ENCODE measurements around the gene RBBP4.

Gene RBBP4

DNA sequence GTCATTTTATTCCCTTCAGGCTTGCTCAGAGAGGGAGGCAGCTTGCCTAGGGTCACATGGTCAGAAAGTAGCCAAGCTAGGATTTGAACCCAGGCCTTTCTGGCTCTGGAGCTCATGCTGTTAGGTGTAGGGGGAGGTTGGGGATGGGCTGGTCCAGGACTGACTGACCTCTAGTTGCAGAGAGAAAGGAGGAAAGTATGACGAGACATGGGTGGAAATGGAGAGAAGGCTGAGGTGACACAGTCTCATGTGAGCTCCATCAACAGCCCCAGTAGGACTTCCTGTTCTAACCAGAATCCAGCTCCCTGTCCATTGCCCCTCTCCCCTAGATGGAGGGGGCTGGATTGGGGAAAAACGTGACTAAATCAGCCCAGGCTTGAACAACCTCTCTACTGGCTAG, 67.0 kb downstream of the RBBP4 start:
- in situ Hi-C loops (cut with HindIII; ENCODE audit: low sequenced_read_pairs): no loop called here
- no peak for DNase-seq (ENCODE audit: low read depth)
- no peak overlapping the region for H3K4me3 ChIP-seq (ENCODE audit: low read depth, low read length)
- TF ChIP-seq, protein P1, sequence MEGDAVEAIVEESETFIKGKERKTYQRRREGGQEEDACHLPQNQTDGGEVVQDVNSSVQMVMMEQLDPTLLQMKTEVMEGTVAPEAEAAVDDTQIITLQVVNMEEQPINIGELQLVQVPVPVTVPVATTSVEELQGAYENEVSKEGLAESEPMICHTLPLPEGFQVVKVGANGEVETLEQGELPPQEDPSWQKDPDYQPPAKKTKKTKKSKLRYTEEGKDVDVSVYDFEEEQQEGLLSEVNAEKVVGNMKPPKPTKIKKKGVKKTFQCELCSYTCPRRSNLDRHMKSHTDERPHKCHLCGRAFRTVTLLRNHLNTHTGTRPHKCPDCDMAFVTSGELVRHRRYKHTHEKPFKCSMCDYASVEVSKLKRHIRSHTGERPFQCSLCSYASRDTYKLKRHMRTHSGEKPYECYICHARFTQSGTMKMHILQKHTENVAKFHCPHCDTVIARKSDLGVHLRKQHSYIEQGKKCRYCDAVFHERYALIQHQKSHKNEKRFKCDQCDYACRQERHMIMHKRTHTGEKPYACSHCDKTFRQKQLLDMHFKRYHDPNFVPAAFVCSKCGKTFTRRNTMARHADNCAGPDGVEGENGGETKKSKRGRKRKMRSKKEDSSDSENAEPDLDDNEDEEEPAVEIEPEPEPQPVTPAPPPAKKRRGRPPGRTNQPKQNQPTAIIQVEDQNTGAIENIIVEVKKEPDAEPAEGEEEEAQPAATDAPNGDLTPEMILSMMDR (IDR thresholded peaks at IDR 0.05; ENCODE audit: low read depth, low read length, missing control alignments): no peak

DNA sequence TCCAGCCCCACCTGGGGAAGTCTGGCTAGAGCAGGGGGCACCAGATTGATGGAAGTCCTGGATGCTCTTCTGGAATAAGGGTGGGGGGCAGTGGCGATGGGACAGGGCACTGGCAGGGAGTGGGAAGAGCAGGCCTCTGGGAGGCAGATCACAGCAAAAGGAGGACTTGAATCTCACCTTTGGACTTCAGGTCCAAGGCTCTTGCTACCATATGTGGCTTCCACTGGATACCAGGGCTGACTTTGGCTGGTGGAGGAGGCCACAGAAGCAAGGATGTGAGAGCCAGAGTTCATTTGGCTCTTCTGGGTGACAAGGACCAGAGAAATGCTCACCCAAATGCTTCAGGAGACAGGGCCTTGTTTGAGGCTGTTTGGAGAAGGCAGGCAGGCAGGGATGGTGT, 67.5 kb downstream of the RBBP4 start:
- no peak for DNase-seq (ENCODE audit: low read depth)
- in situ Hi-C loops (cut with HindIII; ENCODE audit: low sequenced_read_pairs): no loop called here
- TF ChIP-seq, protein P1 (IDR thresholded peaks at IDR 0.05; ENCODE audit: low read depth, low read length, missing control alignments): no peak
- no peak overlapping the region for H3K4me3 ChIP-seq (ENCODE audit: low read depth, low read length)

DNA sequence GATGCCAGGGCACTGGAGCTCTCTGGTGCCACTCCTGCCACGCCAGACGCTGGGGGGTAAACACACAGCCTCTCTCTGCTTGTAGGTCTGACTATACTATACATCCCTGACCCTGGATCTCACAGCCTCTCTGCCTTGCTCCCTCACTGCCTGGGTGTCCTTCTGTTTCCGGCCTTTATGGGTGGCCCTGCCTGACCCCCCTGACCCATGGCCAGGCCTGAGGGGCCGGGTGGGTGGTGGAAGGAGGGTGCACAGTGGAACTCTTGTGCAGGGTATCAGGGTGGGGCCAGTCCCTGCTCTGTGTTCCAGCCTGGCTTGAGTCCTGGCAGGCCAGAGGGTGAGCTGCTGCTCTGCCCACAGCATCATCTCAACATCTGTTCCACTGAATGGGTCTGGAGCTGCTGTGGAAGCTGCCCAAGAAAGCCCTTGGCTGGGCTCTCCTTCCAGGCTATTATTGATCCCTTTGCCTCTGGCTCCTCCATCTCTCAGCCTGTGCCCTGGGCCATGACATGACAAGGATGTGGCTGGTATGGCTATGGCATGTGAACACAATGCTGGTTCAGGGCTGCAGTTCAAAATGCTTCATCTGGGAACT, 68.8 kb downstream of the RBBP4 start:
- in situ Hi-C loops (cut with HindIII; ENCODE audit: low sequenced_read_pairs): no loop called here
- no peak for DNase-seq (ENCODE audit: low read depth)
- TF ChIP-seq, protein P1 (IDR thresholded peaks at IDR 0.05; ENCODE audit: low read depth, low read length, missing control alignments): no peak
- no peak overlapping the region for H3K4me3 ChIP-seq (ENCODE audit: low read depth, low read length)

DNA sequence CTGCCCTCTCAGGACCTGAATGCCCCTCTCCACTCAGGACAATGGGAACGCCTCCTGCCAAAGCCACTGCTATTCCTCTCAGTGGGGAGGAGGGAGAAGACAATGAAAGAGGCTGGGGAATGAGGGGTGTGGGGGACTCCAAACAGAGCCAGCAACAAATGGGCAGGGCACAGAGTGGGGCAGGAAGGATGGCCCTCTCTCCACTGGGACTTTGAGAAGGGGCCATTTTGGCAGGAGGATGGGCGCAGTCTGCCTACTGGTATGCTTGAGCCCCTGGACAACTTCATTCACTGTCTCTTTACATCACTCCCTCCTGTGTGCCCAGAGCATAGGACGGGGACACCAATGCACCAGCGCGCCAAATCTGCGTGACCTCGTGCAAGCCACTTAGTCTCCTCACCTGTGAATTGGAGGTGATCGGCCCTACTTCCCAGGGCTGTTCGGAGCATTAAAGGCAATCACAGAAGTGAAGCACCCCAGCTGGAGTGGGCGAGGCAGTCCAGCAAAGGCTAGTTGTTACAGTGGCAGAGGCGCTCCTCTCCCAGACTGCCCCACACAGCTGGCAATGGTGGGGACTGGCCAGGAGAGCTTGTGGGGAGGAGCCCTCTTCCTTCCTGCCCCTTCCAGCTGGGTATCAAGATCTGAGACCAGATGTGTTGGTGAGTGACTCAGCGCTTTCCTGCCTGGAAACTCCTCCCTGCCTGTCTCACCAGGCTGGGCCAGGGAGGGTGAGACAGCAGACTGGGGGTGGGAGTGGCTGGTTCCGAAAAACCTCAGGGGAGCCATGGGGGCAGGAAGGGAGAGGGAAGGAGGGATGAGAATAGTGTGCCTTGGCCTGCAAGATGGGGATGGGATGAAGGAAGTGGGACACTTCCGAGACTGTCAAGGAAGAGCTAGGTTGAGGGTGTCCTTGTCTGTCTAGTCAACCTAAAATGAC, 73.9 kb downstream of the RBBP4 start:
- DNase-seq (ENCODE audit: low read depth): no peak
- in situ Hi-C loops (cut with HindIII; ENCODE audit: low sequenced_read_pairs): no loop called here
- no peak overlapping the region for H3K4me3 ChIP-seq (ENCODE audit: low read depth, low read length)
- TF ChIP-seq, protein P1 (IDR thresholded peaks at IDR 0.05; ENCODE audit: low read depth, low read length, missing control alignments): no peak

DNA sequence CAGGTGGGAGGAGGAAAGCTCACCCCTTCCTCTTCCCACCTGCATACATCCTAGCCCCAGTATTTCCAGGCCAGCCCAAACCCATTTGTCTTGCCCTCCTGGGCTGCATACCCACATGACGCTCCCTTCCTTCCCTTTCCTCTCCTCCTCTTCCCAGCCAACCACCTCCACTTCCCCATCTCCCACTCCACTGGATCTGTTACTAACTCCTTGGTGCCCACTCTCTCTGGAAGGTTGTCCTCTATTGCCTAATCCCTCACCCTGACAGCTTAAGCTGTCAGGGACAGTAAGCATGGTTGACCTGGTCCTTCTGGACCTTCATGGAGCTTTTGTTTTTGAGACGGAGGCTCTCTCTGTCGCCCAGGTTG, 74.6 kb downstream of the RBBP4 start:
- no peak overlapping the region for H3K4me3 ChIP-seq (ENCODE audit: low read depth, low read length)
- DNase-seq (ENCODE audit: low read depth): no peak
- in situ Hi-C loops (cut with HindIII; ENCODE audit: low sequenced_read_pairs): no loop called here
- TF ChIP-seq, protein P1 (IDR thresholded peaks at IDR 0.05; ENCODE audit: low read depth, low read length, missing control alignments): no peak

DNA sequence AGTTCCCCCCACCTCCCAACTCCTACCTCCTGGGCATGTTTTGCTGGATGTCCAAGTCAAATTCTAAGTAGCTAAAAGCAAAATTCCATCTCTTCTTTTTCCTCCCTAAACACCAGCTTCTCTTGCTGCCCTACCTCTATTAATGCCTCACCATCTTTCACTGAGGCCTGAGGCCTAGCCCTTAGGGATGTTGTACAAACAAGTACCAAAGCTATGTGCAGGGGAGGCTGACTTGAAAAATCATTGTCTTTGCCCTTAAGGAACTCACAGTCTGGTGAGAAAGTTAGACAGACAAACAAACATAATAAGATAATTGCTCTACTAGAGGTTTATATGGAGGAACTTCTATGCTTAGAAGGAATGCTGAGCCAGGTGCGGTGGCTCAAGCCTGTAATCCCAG, 76.9 kb downstream of the RBBP4 start:
- in situ Hi-C loops (cut with HindIII; ENCODE audit: low sequenced_read_pairs): no loop called here
- TF ChIP-seq, protein P1 (IDR thresholded peaks at IDR 0.05; ENCODE audit: low read depth, low read length, missing control alignments): no peak
- DNase-seq (ENCODE audit: low read depth): no peak
- no peak overlapping the region for H3K4me3 ChIP-seq (ENCODE audit: low read depth, low read length)

All from astrocyte of the cerebellum (primary cell).